Transverse colon (tissue), 4 donors: ENCODE results near the gene ASTL. TPM values are rescaled to one million over a fixed set of nuclear protein-coding genes. Genes with fewer than 3 reads are reported as not detected.

Experiments used
- DNase-seq: peaks from one replicate; pipeline ENCODE4 v3.0.0-alpha.2; 2019
- H3K27ac ChIP-seq, 4 donors: fragments of 200-600 bp; sonication (generic); 2 replicates each; pipeline ENCODE4 v1.5.1; 2016 to 2018; ENCODE audit warnings: inconsistent platforms in 4 of 4
- H3K27me3 ChIP-seq: fragments of 200-600 bp; sonication (generic); 2 replicates; pipeline ENCODE4 v1.5.1; 2017; ENCODE audit warnings: inconsistent platforms
- H3K36me3 ChIP-seq, 4 donors: fragments of 200-600 bp; sonication (generic); 2 replicates each; pipeline ENCODE4 v1.5.1; 2017 to 2019; ENCODE audit warnings: inconsistent platforms in 4 of 4
- H3K4me1 ChIP-seq, 4 donors: fragments of 200-600 bp; sonication (generic); 2 replicates each; pipeline ENCODE4 v1.5.1; 2017 to 2020; ENCODE audit warnings: inconsistent platforms in 4 of 4
- H3K4me3 ChIP-seq, 4 donors: fragments of 200-600 bp; sonication (generic); 1 replicate in 1 of 4; 2 replicates in 3 of 4; pipeline versions ENCODE4 v1.5.1 to v1.6.1; 2017 to 2019; ENCODE audit warnings: inconsistent platforms in 4 of 4
- H3K9me3 ChIP-seq, 2 donors: fragments of 200-600 bp; sonication (generic); 2 replicates each; pipeline ENCODE4 v1.5.1; 2017 to 2019; ENCODE audit warnings: inconsistent platforms in 2 of 2
- CTCF ChIP-seq, 5 experiments: fragments of 200-600 bp in 3 of 5; fragments of 450-650 bp in 2 of 5; sonication (generic) in 3 of 5; IDR thresholded peaks; 1 replicate in 2 of 5; 2 replicates in 3 of 5; pipeline ENCODE4 v1.5.1; 2016 to 2017; ENCODE audit warnings: antibody characterized with exemption in 5 of 5, inconsistent platforms in 3 of 5, mild to moderate bottlenecking in 2 of 5, moderate library complexity in 1 of 5
- EP300 ChIP-seq: sonication (generic); formaldehyde crosslinking; IDR thresholded peaks from one replicate; pipeline ENCODE4 v1.6.1; 2017; ENCODE audit warnings: antibody characterized with exemption, low read depth
- POLR2A ChIP-seq: fragments of 450-650 bp; IDR thresholded peaks from one replicate; pipeline ENCODE4 v1.6.1; 2016; ENCODE audit warnings: antibody characterized with exemption, mild to moderate bottlenecking, moderate library complexity
- POLR2AphosphoS5 ChIP-seq, 3 donors: sonication (generic); formaldehyde crosslinking; IDR thresholded peaks; one replicate each; pipeline ENCODE4 v1.6.1; 2016; ENCODE audit warnings: antibody characterized with exemption in 3 of 3
- WGBS, 2 donors: methylation state at CpG; one replicate each; pipeline ENCODE4 v1.1.5; 2018; ENCODE audit warnings: low coverage in 1 of 2; 5-methylcytosine and 5-hydroxymethylcytosine counted together
- in situ Hi-C, 4 donors: fragments of 200-750 bp; cut with MboI; loops; one replicate each; pipeline versions ENCODE4 v1.15.0 to v1.15.1; 2017; ENCODE audit warnings: low sequenced_read_pairs in 3 of 4, low pct_ligation_motif_present in 1 of 4, low pct_unique_long_range_greater_than_20kb in 1 of 4
- intact Hi-C: fragments of 100-400 bp; cut with DNase I; formaldehyde crosslinking; loops from one replicate; pipeline ENCODE4 v1.15.1; 2023; ENCODE audit warnings: low total_unique reads
- total RNA-seq, 4 donors: library from RNA; depleted of rRNA; stranded (reverse); fragments of >200 nt; gene quantifications; one replicate each; pipeline ENCODE4 v1.1.0, GENCODE V29; 2016

ASTL gene
- total RNA-seq, 4 donors from 2014 or later = 0.95 TPM; not detected in 3

- no peak overlapping the region for H3K4me3 ChIP-seq
- in situ Hi-C loops (no loop called here), intact Hi-C loops (no loop called here)
- no peaks in the 10 kb centered on the region for H3K27me3 ChIP-seq
- no peak for DNase-seq
- H3K9me3 ChIP-seq = no peaks in the 10 kb centered on the region
- no peak overlapping the region for H3K27ac ChIP-seq
- WGBS, 2 donors = 83% methylated on average over 12 of the region's 14 CpGs; no CpG with 5 or more reads in 1 of the 2 donors
- H3K4me1 ChIP-seq = peaks cover 0 to 10% (median 2%) of the 10 kb centered on the region in 4 donors
- TF ChIP-seq EP300 (no peak), CTCF (IDR thresholded peaks at IDR 0.05) (no peak), POLR2AphosphoS5 (IDR thresholded peaks at IDR 0.05) (no peak), POLR2A (no peak)
- no peaks in the 10 kb centered on the region for H3K36me3 ChIP-seq
These were observed 20.2 kb upstream of the ASTL start for GRCh38 chr2:96158554-96158940.

- intact Hi-C loops (no loop called here), in situ Hi-C loops (no loop called here)
- no peak for DNase-seq
- no peak overlapping the region for H3K4me3 ChIP-seq
- TF ChIP-seq EP300 = no peak
- TF ChIP-seq CTCF (IDR thresholded peaks at IDR 0.05) = no peak
- TF ChIP-seq POLR2AphosphoS5 (IDR thresholded peaks at IDR 0.05) = no peak
- no peak for TF ChIP-seq POLR2A
- H3K36me3 ChIP-seq = no peaks in the 10 kb centered on the region
- no peaks in the 10 kb centered on the region for H3K27me3 ChIP-seq
- H3K4me1 ChIP-seq = peaks cover 0 to 10% (median 2%) of the 10 kb centered on the region in 4 donors
- no peaks in the 10 kb centered on the region for H3K9me3 ChIP-seq
- H3K27ac ChIP-seq = no peak overlapping the region
- WGBS, 2 donors = 59 to 100% methylated on average over 1 to 17 of the region's 19 CpGs
These were observed 19.6 kb upstream of the ASTL start for GRCh38 chr2:96157649-96158553.

GRCh38 chr2:96156926-96157648 lies 18.8 kb upstream of the ASTL start:
- H3K36me3 ChIP-seq = no peaks in the 10 kb centered on the region
- 91% methylated on average over 4 of the region's 5 CpGs; no CpG with 5 or more reads in 1 of the 2 donors for WGBS, 2 donors
- no peaks in the 10 kb centered on the region for H3K27me3 ChIP-seq
- peaks cover 0 to 4% (median 1%) of the 10 kb centered on the region in 4 donors for H3K4me1 ChIP-seq
- H3K27ac ChIP-seq = no peak overlapping the region
- intact Hi-C loops (no loop called here), in situ Hi-C loops (no loop called here)
- TF ChIP-seq CTCF (IDR thresholded peaks at IDR 0.05) (no peak), EP300 (no peak), POLR2A (no peak), POLR2AphosphoS5 (IDR thresholded peaks at IDR 0.05) (no peak)
- no peak overlapping the region for H3K4me3 ChIP-seq
- H3K9me3 ChIP-seq = no peaks in the 10 kb centered on the region
- no peak for DNase-seq

GRCh38 chr2:96156011-96156820 lies 17.9 kb upstream of the ASTL start:
- intact Hi-C loops (no loop called here), in situ Hi-C loops (no loop called here)
- Histone ChIP-seq H3K36me3 (no peaks in the 10 kb centered on the region), H3K27ac (no peak overlapping the region), H3K4me3 (no peak overlapping the region), H3K27me3 (no peaks in the 10 kb centered on the region), H3K9me3 (no peaks in the 10 kb centered on the region), H3K4me1 (no peaks in the 10 kb centered on the region)
- 78 to 94% methylated on average over 2 to 10 of the region's 10 CpGs for WGBS, 2 donors
- no peak for DNase-seq
- TF ChIP-seq EP300 (no peak), POLR2A (no peak), CTCF (IDR thresholded peaks at IDR 0.05) (no peak), POLR2AphosphoS5 (IDR thresholded peaks at IDR 0.05) (no peak)
